Left lung (tissue), 10 donors: ENCODE results near the gene TADA2A. TPM values are rescaled to one million over a fixed set of nuclear protein-coding genes. Genes with fewer than 3 reads are reported as not detected.
"Not testable (repeated sequence)": the region's sequence is repeated elsewhere in the genome, so short reads cannot be mapped to it uniquely, and the experiment has no call there.

Experiments
- ATAC-seq: fragments of 200-7000 bp; cut with Tn5 transposase; one replicate; pipeline ENCODE4 v1.9.1; 2020; ENCODE audit warnings: moderate library complexity
- DNase-seq, 4 donors: peaks; one replicate each; pipeline ENCODE4 v3.0.0-alpha.2; 2013 to 2020
- H3K27ac ChIP-seq, 2 donors: fragments of 200-600 bp; sonication (generic) in 1 of 2; one replicate each; pipeline versions ENCODE4 v1.5.0 to v1.8.0; 2020 to 2021
- H3K27me3 ChIP-seq, 2 donors: fragments of 200-600 bp; sonication (generic) in 1 of 2; one replicate each; pipeline versions ENCODE4 v1.5.0 to v1.8.0; 2020 to 2021
- H3K36me3 ChIP-seq, 2 donors: fragments of 200-600 bp; sonication (generic) in 1 of 2; one replicate each; pipeline versions ENCODE4 v1.5.0 to v1.8.0; 2020 to 2021
- H3K4me1 ChIP-seq, 2 donors: fragments of 200-600 bp; one replicate each; pipeline ENCODE4 v1.8.0; 2021
- H3K4me3 ChIP-seq, 2 donors: fragments of 200-600 bp; sonication (generic) in 1 of 2; one replicate each; pipeline versions ENCODE4 v1.5.0 to v1.8.0; 2020 to 2021; ENCODE audit warnings: mild to moderate bottlenecking in 1 of 2
- H3K9me3 ChIP-seq, 2 donors: fragments of 200-600 bp; sonication (generic) in 1 of 2; one replicate each; pipeline versions ENCODE4 v1.5.0 to v1.8.0; 2020 to 2021
- intact Hi-C, 2 donors: fragments of 100-400 bp; cut with DNase I; formaldehyde crosslinking; loops; one replicate each; pipeline versions ENCODE4 v1.11.2 to v1.14.2; 2022
- polyA plus RNA-seq, 6 donors: library from polyadenylated mRNA; unstranded; fragments of 120-200 nt; gene quantifications; one replicate each; pipeline ENCODE4 v1.2.1, GENCODE V29; 2013; ENCODE audit not compliant: insufficient read length in 6 of 6
- total RNA-seq, 2 donors: library from RNA; stranded (reverse); fragmentation: NEBNext Ultra II Directional; extraction: Animal tissue kit (Norgen Biotek cat#: 25700); gene quantifications; one replicate each; pipeline ENCODE4 v1.2.1, GENCODE V29; 2021
- TF ChIP-seq, protein P1 (sequence below), 2 donors: fragments of 200-600 bp; sonication (generic) in 1 of 2; IDR thresholded peaks; one replicate each; pipeline versions ENCODE4 v1.5.0 to v1.8.0; 2021; ENCODE audit warnings: antibody characterized with exemption in 2 of 2
- donor health status: DM: no; HTN: yes; CAD: no.
- donor health status: DM: no; HTN: no; CAD: no.

The TADA2A gene
- total and polyA plus RNA-seq, 8 donors = 16.3 to 34.7 (median 28.4) TPM

DNA sequence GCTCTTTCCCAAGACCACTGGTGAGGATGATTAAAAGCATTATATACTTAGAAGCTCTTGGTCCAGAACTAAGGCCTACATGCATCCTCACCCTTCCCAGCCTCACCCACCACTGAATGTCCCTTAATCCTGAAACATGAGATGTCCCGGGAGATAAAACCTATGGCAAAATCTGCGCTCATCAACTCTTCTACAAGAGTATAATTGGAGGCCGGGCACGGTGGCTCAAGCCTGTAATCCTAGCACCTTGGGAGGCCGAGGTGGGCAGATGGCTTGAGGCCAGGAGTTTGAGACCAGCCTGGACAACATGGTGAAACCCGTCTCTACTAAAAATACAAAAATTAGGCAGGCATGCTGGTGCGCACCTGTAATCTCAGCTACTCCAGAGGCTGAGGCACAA is 13.3 kb upstream of the TADA2A start:
- ATAC-seq (no peak), DNase-seq (no peak)
- TF ChIP-seq, protein P1, sequence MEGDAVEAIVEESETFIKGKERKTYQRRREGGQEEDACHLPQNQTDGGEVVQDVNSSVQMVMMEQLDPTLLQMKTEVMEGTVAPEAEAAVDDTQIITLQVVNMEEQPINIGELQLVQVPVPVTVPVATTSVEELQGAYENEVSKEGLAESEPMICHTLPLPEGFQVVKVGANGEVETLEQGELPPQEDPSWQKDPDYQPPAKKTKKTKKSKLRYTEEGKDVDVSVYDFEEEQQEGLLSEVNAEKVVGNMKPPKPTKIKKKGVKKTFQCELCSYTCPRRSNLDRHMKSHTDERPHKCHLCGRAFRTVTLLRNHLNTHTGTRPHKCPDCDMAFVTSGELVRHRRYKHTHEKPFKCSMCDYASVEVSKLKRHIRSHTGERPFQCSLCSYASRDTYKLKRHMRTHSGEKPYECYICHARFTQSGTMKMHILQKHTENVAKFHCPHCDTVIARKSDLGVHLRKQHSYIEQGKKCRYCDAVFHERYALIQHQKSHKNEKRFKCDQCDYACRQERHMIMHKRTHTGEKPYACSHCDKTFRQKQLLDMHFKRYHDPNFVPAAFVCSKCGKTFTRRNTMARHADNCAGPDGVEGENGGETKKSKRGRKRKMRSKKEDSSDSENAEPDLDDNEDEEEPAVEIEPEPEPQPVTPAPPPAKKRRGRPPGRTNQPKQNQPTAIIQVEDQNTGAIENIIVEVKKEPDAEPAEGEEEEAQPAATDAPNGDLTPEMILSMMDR (IDR thresholded peaks at IDR 0.05) = no peak
- intact Hi-C loops = no loop called here
- Histone ChIP-seq H3K27ac (no peak overlapping the region), H3K4me1 (peaks cover 0 to 8% of the 10 kb centered on the region in 2 donors), H3K36me3 (no peaks in the 10 kb centered on the region), H3K4me3 (no peak overlapping the region), H3K27me3 (no peaks in the 10 kb centered on the region), H3K9me3 (no peaks in the 10 kb centered on the region)

DNA sequence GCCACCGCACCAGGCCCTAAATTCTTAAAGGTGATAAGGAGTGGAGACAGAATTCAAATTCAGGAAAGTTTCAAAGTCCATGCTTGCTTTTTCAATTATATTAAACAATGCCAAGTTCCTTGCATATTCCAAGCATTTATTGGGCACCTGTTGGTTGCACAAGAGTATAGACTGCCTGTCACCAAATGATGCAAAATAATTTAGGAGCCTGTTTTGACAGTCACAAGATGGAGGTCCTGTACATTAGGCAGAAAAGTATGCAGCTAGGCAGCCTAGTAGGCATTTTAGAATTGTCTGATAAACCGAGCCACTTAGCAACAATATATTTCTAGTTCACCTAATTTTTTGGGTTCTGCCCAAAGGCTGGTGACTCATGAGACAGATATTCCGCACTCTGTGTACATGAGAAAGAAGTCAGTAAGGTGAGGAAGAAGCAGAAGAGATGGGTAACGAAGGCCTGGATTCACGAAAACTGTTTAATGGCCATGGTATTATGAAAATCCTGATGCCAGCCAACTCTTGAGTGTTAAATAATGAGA is 7.4 kb upstream of the TADA2A start:
- Histone ChIP-seq H3K36me3 (no peaks in the 10 kb centered on the region), H3K4me1 (peaks cover 0 to 8% of the 10 kb centered on the region in 2 donors), H3K27ac (no peak overlapping the region), H3K9me3 (no peaks in the 10 kb centered on the region), H3K27me3 (no peaks in the 10 kb centered on the region), H3K4me3 (no peak overlapping the region)
- intact Hi-C loops = no loop called here
- no peak for DNase-seq
- ATAC-seq = no peak
- TF ChIP-seq, protein P1 (IDR thresholded peaks at IDR 0.05) = no peak

DNA sequence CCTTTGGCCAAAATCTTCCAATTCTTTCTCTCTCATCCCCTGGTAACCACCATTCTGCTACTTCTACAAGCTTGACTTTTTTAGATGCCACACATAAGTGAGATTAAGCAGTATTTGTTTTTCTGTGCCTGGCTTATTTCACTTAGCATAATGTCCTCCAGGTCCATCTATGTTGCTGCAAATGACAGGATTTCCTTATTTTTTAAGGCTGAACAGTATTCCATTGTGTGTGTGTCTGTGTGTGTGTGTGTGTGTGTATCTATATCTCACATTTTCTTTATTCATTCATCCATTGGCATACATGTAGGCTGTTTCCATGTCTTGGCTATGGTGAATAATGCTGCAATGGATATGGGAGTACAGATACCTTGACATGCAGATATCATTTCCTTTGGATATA is 6.2 kb upstream of the TADA2A start:
- TF ChIP-seq, protein P1 (IDR thresholded peaks at IDR 0.05) = no peak
- Histone ChIP-seq H3K36me3 (no peaks in the 10 kb centered on the region), H3K27me3 (no peaks in the 10 kb centered on the region), H3K9me3 (no peaks in the 10 kb centered on the region), H3K27ac (no peak overlapping the region), H3K4me3 (no peak overlapping the region), H3K4me1 (peaks cover 5 to 15% of the 10 kb centered on the region in 2 donors)
- intact Hi-C loops = no loop called here
- no peak for DNase-seq
- ATAC-seq = no peak

DNA sequence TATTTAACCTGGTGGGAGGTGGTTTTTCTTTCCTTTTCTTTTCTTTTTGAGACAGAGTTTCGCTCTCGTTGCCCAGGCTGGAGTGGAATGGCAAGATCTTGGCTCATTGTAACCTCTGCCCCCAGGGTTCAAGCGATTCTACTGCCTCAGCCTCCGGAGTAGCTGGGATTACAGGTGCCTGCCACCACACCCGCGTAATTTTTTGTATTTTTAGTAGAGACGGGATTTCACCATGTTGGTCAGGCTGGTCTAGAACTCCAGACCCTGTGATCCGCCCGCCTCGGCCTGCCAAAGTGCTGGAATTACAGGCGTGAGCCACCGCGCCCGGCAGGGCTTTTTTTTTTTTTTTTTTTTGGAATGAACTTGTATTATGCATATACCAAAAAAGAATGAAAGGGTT is 1.2 kb upstream of the TADA2A start:
- Histone ChIP-seq H3K4me3 (peak overlapping the region in 1 of 2 donors; percentile 86), H3K4me1 (peaks cover 5 to 29% of the 10 kb centered on the region in 2 donors)
- ATAC-seq, H3K36me3 ChIP-seq, intact Hi-C loops, H3K27me3 ChIP-seq, H3K27ac ChIP-seq, DNase-seq, H3K9me3 ChIP-seq: not testable (repeated sequence)

DNA sequence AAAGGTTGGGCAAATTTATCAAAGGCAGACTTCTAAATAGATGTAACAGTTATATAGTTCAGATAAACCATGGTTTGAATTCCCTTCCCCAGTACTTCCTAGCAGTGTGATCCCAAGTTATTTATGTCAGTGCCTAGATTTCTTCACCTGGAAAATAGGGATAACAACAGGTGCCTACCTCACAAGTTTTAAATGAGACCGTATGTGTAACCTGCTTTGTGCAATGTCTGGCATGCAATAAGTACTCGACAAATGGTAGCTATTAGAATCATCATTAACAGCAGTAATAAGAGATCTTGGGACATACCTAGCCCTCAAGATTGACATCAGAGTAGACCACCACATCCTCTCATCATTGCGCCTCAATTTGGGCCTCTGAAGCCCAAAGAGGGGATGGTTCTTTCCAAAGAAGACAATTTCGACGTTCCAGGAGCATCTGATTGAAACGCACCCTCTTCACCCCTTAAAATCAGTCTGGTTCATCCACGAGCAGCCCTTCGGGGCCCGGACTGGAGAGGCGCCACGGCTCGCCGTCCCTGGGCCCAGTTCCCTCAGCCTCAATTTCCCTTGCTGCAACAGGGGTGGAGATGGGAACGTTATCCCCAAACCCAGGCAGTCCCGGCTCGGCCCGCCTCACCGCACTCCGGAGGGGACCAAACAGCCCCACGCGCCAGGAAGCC is 591 bp upstream of the TADA2A start:
- H3K9me3 ChIP-seq = no peaks in the 10 kb centered on the region
- peak in 1 of 4 donors; percentile 11 for DNase-seq
- intact Hi-C loops = no loop called here
- peak overlapping the region; percentile 86 to 93 for H3K27ac ChIP-seq
- peaks cover 5 to 29% of the 10 kb centered on the region in 2 donors for H3K4me1 ChIP-seq
- TF ChIP-seq, protein P1 (IDR thresholded peaks at IDR 0.05) = no peak
- H3K4me3 ChIP-seq = peak overlapping the region; percentile 72 to 86
- H3K36me3 ChIP-seq = peaks cover 0 to 3% of the 10 kb centered on the region in 2 donors
- peak; percentile 37 for ATAC-seq
- no peaks in the 10 kb centered on the region for H3K27me3 ChIP-seq

DNA sequence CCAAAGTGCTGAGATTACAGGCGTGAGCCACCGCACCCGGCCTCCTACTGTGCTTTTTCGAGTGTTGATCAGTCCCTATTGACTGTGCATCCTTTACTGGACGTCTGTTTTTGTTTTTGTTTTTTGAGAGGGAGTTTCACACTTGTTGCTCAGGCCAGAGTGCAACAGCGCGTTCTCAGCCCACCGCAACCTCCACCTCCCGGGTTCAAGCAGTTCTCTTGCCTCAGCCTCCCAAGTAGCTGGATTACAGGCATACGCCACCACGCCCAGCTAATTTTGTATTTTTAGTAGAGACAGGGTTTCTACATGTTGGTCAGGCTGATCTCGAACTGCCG is 1.4 kb downstream of the TADA2A start:
- peaks cover 5 to 32% of the 10 kb centered on the region in 2 donors for H3K4me1 ChIP-seq
- ATAC-seq, H3K27me3 ChIP-seq, intact Hi-C loops, H3K9me3 ChIP-seq, DNase-seq: not testable (repeated sequence)
- H3K36me3 ChIP-seq = peaks cover 0 to 23% of the 10 kb centered on the region in 2 donors
- H3K4me3 ChIP-seq = peak overlapping the region; percentile 72 to 86
- H3K27ac ChIP-seq = peak overlapping the region in 1 of 2 donors; percentile 86
